Adrenal gland (tissue), 5 donors: ENCODE data around the gene SCRN1.

Experiments
- POLR2A ChIP-seq, 2 donors: fragments of 450-650 bp; IDR thresholded peaks; one replicate each; pipeline ENCODE4 v1.6.1; 2017; ENCODE audit warnings: antibody characterized with exemption in 2 of 2, mild to moderate bottlenecking in 2 of 2, moderate library complexity in 1 of 2
- TF ChIP-seq, protein P1 (sequence below), 6 experiments: fragments of 450-650 bp in 4 of 6; fragments of 200-600 bp in 2 of 6; sonication (generic) in 1 of 6; IDR thresholded peaks; 1 replicate in 5 of 6; 2 replicates in 1 of 6; pipeline versions ENCODE4 v1.5.1 to v1.8.0; 2016 to 2021; ENCODE audit warnings: antibody characterized with exemption in 6 of 6, mild to moderate bottlenecking in 2 of 6, moderate library complexity in 1 of 6
- donor health status: DM: no; HTN: no; CAD: no.

DNA sequence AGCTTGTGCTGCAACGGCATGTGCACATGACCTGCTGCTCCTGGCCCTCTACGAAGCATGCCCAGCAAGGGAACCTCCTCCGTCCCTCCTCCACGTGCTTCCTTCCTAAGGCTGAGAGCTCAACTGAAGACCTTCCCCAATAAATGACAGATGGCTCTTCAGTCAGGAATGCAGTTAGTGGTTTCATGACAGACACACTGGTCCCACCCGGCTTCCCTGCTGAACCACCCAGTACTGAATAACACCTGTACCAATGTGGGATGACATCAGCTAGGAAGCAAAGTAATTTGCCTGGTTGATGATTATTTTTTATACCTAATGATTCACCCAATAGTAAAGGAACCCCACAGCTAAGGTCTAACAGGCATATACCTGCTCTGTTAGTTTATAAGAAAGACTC lies 69.1 kb downstream of the SCRN1 start:
- TF ChIP-seq, protein P1, sequence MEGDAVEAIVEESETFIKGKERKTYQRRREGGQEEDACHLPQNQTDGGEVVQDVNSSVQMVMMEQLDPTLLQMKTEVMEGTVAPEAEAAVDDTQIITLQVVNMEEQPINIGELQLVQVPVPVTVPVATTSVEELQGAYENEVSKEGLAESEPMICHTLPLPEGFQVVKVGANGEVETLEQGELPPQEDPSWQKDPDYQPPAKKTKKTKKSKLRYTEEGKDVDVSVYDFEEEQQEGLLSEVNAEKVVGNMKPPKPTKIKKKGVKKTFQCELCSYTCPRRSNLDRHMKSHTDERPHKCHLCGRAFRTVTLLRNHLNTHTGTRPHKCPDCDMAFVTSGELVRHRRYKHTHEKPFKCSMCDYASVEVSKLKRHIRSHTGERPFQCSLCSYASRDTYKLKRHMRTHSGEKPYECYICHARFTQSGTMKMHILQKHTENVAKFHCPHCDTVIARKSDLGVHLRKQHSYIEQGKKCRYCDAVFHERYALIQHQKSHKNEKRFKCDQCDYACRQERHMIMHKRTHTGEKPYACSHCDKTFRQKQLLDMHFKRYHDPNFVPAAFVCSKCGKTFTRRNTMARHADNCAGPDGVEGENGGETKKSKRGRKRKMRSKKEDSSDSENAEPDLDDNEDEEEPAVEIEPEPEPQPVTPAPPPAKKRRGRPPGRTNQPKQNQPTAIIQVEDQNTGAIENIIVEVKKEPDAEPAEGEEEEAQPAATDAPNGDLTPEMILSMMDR (IDR thresholded peaks at IDR 0.05): no peak
- TF ChIP-seq POLR2A (IDR thresholded peaks at IDR 0.05): no peak
